Skeletal muscle cell (primary cell): ENCODE measurements around the gene SLC27A4.

ENCODE experiments used
- DNase-seq: peaks from one replicate; pipeline ENCODE4 v3.0.0-alpha.2; 2010; ENCODE audit warnings: low read depth
- H3K4me3 ChIP-seq: 2 replicates; pipeline ENCODE4 v1.5.1; 2011; ENCODE audit warnings: low read depth, mild to moderate bottlenecking, control low read depth, low read length, moderate library complexity

Gene SLC27A4

GRCh38 chr9:128409450-128409849 is 69.1 kb downstream of the SLC27A4 start:
- DNase-seq, result no peak
- no peak overlapping the region for H3K4me3 ChIP-seq

GRCh38 chr9:128409978-128410377 is 69.7 kb downstream of the SLC27A4 start:
- no peak for DNase-seq
- H3K4me3 ChIP-seq, result no peak overlapping the region
